Suppressor macrophage treated with lipopolysaccharide for 4 hours (primary cell): ENCODE data around the gene WFIKKN2.
A peak's percentile ranks its signal among the peaks of the same experiment; 100 is the strongest.

Experiments used
- DNase-seq: peaks from one replicate; pipeline ENCODE4 v3.0.0-alpha.2; 2020

Gene WFIKKN2

GRCh38 chr17:50813583-50813982, 21.8 kb upstream of the WFIKKN2 start:
- no peak for DNase-seq

GRCh38 chr17:50815400-50815799, 20.0 kb upstream of the WFIKKN2 start:
- no peak for DNase-seq

GRCh38 chr17:50816271-50816670, 19.1 kb upstream of the WFIKKN2 start:
- peak; percentile 27 for DNase-seq

GRCh38 chr17:50816771-50817751, 18.3 kb upstream of the WFIKKN2 start:
- DNase-seq: no peak

- no peak for DNase-seq
These were observed 17.5 kb upstream of the WFIKKN2 start for GRCh38 chr17:50817838-50818237.

- peak; percentile 63 for DNase-seq
These were observed 17.1 kb upstream of the WFIKKN2 start for GRCh38 chr17:50818261-50818660.

GRCh38 chr17:50818921-50819657, 16.3 kb upstream of the WFIKKN2 start:
- DNase-seq: peak; percentile 33

GRCh38 chr17:50820651-50821050, 14.7 kb upstream of the WFIKKN2 start:
- no peak for DNase-seq

GRCh38 chr17:50822550-50822949, 12.8 kb upstream of the WFIKKN2 start:
- DNase-seq: no peak

GRCh38 chr17:50824429-50824828, 11.0 kb upstream of the WFIKKN2 start:
- DNase-seq: no peak

GRCh38 chr17:50825188-50825587, 10.2 kb upstream of the WFIKKN2 start:
- no peak for DNase-seq

GRCh38 chr17:50828508-50829170, 6.7 kb upstream of the WFIKKN2 start:
- peak; percentile 54 for DNase-seq

GRCh38 chr17:50829332-50829731, 6.1 kb upstream of the WFIKKN2 start:
- DNase-seq: peak; percentile 47

- no peak for DNase-seq
These were observed 5.0 kb upstream of the WFIKKN2 start for GRCh38 chr17:50830352-50830751.

GRCh38 chr17:50830994-50831393, 4.4 kb upstream of the WFIKKN2 start:
- no peak for DNase-seq

GRCh38 chr17:50831471-50831928, 3.9 kb upstream of the WFIKKN2 start:
- DNase-seq: no peak

GRCh38 chr17:50832267-50832863, 3.0 kb upstream of the WFIKKN2 start:
- no peak for DNase-seq

GRCh38 chr17:50832864-50833381, 2.5 kb upstream of the WFIKKN2 start:
- no peak for DNase-seq

GRCh38 chr17:50833510-50834428, 1.6 kb upstream of the WFIKKN2 start:
- no peak for DNase-seq

- no peak for DNase-seq
These were observed 721 bp upstream of the WFIKKN2 start for GRCh38 chr17:50834429-50835300.
